ENCODE results near the gene SPEG. TPM values are rescaled to one million over a fixed set of nuclear protein-coding genes. Genes with fewer than 3 reads are reported as not detected.
A peak's percentile ranks its signal among the peaks of the same experiment; 100 is the strongest.

Gene SPEG
- total RNA-seq (100 to 1,000 TPM; 261 to 453 TPM), polyA plus RNA-seq (1,000 to 10,000 TPM in 1 of 2 donors, 10 to 100 TPM in 1; 81.6 to 1,108 TPM)
- long read RNA-seq, donor 1, transcript SPEG-203 (5 exons, 1,457 nt), result major isoform, 31 of 220 reads
- long read RNA-seq, donor 1, transcript SPEG-218 (4 exons, 1,888 nt), result minor isoform, 11 of 220 reads
- long read RNA-seq, donor 1, partial matches to known transcripts, result 99 of 220 reads
- long read RNA-seq, donor 1, other reads (novel, unspliced or antisense), result 74 of 220 reads
- long read RNA-seq, donor 2, transcript SPEG-203 (5 exons, 1,457 nt), result major isoform, 5 of 118 reads
- long read RNA-seq, donor 2, partial matches to known transcripts, result 83 of 118 reads
- long read RNA-seq, donor 2, other reads (novel, unspliced or antisense), result 28 of 118 reads

DNA sequence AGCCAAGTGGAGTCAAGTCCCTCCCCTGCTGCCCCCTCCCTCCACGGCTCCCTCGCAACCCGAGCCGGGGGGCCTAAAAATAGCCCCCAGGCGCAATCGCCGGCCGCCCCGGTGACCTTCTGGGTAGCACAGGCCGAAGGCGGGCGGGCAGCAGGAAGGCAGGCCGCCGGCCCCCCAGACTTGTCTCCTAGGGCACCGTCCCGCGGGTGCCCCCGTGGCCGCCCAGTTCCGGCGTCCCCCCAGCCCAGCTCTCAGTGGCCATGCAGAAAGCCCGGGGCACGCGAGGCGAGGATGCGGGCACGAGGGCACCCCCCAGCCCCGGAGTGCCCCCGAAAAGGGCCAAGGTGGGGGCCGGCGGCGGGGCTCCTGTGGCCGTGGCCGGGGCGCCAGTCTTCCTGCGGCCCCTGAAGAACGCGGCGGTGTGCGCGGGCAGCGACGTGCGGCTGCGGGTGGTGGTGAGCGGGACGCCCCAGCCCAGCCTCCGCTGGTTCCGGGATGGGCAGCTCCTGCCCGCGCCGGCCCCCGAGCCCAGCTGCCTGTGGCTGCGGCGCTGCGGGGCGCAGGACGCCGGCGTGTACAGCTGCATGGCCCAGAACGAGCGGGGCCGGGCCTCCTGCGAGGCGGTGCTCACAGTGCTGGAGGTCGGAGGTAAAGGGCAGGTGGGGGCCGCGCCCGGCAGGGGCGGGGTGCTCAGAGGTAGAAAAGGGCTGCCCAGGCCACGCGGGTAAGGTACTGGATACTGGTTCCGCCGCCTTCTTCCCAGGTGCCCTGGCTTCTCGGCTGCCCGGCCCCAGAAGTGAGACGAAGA, at the start of gene SPEG:
SPEG (plus strand) TSS at position 126 of the 808 bp plus-strand sequence; CDS start at position 261, 135 bp downstream.
- H3K4me3 ChIP-seq (ENCODE audit: low read length in 2 of 2), result no peak within 1 kb of the TSS
- intact Hi-C loops (cut with DNase I), result no loop called here
- H3K27me3 ChIP-seq (ENCODE audit: control insufficient read depth in 1 of 2, insufficient read depth in 2 of 2, low read length in 1 of 2), result no peaks in the 10 kb centered on the region
- 21% methylated on average over 65 to 77 of the region's 77 CpGs for WGBS, 2 donors
- H3K27ac ChIP-seq (ENCODE audit: low read depth in 1 of 2, low read length in 2 of 2), result peak within 1 kb of the TSS in 1 of 2 donors; percentile 54
- ATAC-seq (ENCODE audit: low FRiP score), result no peak
- peak in 1 of 2 donors; percentile 79 for DNase-seq
- no peaks in the 10 kb centered on the region for H3K9me3 ChIP-seq (ENCODE audit: control insufficient read depth, low read length)
- H3K36me3 ChIP-seq (ENCODE audit: control insufficient read depth in 1 of 2, insufficient read depth in 2 of 2, low read length in 1 of 2), result no peaks in the 10 kb centered on the region
- peaks cover 0 to 4% of the 10 kb centered on the region in 2 donors for H3K4me1 ChIP-seq (ENCODE audit: control insufficient read depth in 1 of 2, insufficient read depth in 2 of 2, low read length in 2 of 2)

GRCh38 chr2:219384859-219385258, 49.8 kb upstream of the SPEG start:
- H3K36me3 ChIP-seq (ENCODE audit: control insufficient read depth in 1 of 2, insufficient read depth in 2 of 2, low read length in 1 of 2), result peaks cover 0 to 4% of the 10 kb centered on the region in 2 donors
- ATAC-seq (ENCODE audit: low FRiP score), result no peak

GRCh38 chr2:219385958-219386520, 48.6 kb upstream of the SPEG start:
- no peaks in the 10 kb centered on the region for H3K4me1 ChIP-seq (ENCODE audit: control insufficient read depth in 1 of 2, insufficient read depth in 2 of 2, low read length in 2 of 2)
- 93 to 96% methylated on average over 19 of the region's 19 CpGs for whole genome bisulfite sequencing, 2 donors
- H3K9me3 ChIP-seq (ENCODE audit: control insufficient read depth, low read length), result no peaks in the 10 kb centered on the region
- H3K27ac ChIP-seq (ENCODE audit: low read depth in 1 of 2, low read length in 2 of 2), result no peak overlapping the region
- H3K36me3 ChIP-seq (ENCODE audit: control insufficient read depth in 1 of 2, insufficient read depth in 2 of 2, low read length in 1 of 2), result peaks cover 0 to 4% of the 10 kb centered on the region in 2 donors
- intact Hi-C loops (cut with DNase I), result loop anchor here (5.0 to 10.0 kb wide), 3 partner anchors 209 to 256 kb away; partner anchors contain the start of genes CNPPD1 (in 2 of the 2), RETREG2 (in 2 of the 2) and SLC23A3 (in 1 of the 2)
- peak in 1 of 2 donors; percentile 77 for DNase-seq
- no peak for ATAC-seq (ENCODE audit: low FRiP score)
- no peaks in the 10 kb centered on the region for H3K27me3 ChIP-seq (ENCODE audit: control insufficient read depth in 1 of 2, insufficient read depth in 2 of 2, low read length in 1 of 2)
- H3K4me3 ChIP-seq (ENCODE audit: low read length in 2 of 2), result no peak overlapping the region

More at GRCh38 chr2:219384859-219385258, 49.8 kb upstream of the SPEG start:
- Histone ChIP-seq H3K9me3 (ENCODE audit: control insufficient read depth, low read length) (no peaks in the 10 kb centered on the region), H3K4me1 (ENCODE audit: control insufficient read depth in 1 of 2, insufficient read depth in 2 of 2, low read length in 2 of 2) (no peaks in the 10 kb centered on the region), H3K27me3 (ENCODE audit: control insufficient read depth in 1 of 2, insufficient read depth in 2 of 2, low read length in 1 of 2) (no peaks in the 10 kb centered on the region), H3K4me3 (ENCODE audit: low read length in 2 of 2) (no peak overlapping the region), H3K27ac (ENCODE audit: low read depth in 1 of 2, low read length in 2 of 2) (no peak overlapping the region)
- no peak for DNase-seq
- WGBS, 2 donors, result 82 to 89% methylated on average over 2 of the region's 2 CpGs
- intact Hi-C loops (cut with DNase I), result loop anchor here (5.0 to 10.0 kb wide), 3 partner anchors 208 to 257 kb away; partner anchors contain the start of genes CNPPD1 (in 2 of the 2), RETREG2 (in 2 of the 2) and SLC23A3 (in 1 of the 2)

GRCh38 chr2:219386532-219387280, 47.9 kb upstream of the SPEG start:
- no peak for DNase-seq
- Histone ChIP-seq H3K27me3 (ENCODE audit: control insufficient read depth in 1 of 2, insufficient read depth in 2 of 2, low read length in 1 of 2) (no peaks in the 10 kb centered on the region), H3K36me3 (ENCODE audit: control insufficient read depth in 1 of 2, insufficient read depth in 2 of 2, low read length in 1 of 2) (peaks cover 0 to 1% of the 10 kb centered on the region in 2 donors), H3K27ac (ENCODE audit: low read depth in 1 of 2, low read length in 2 of 2) (peak overlapping the region in 1 of 2 donors; percentile 76), H3K4me3 (ENCODE audit: low read length in 2 of 2) (peak overlapping the region; percentile 86 to 91), H3K9me3 (ENCODE audit: control insufficient read depth, low read length) (no peaks in the 10 kb centered on the region), H3K4me1 (ENCODE audit: control insufficient read depth in 1 of 2, insufficient read depth in 2 of 2, low read length in 2 of 2) (no peaks in the 10 kb centered on the region)
- WGBS, 2 donors, result 31 to 33% methylated on average over 16 to 19 of the region's 19 CpGs
- ATAC-seq (ENCODE audit: low FRiP score), result no peak
- intact Hi-C loops (cut with DNase I), result loop anchor here (5.0 to 10.0 kb wide), 3 partner anchors 209 to 256 kb away; partner anchors contain the start of genes CNPPD1 (in 2 of the 2), RETREG2 (in 2 of the 2) and SLC23A3 (in 1 of the 2)

DNA sequence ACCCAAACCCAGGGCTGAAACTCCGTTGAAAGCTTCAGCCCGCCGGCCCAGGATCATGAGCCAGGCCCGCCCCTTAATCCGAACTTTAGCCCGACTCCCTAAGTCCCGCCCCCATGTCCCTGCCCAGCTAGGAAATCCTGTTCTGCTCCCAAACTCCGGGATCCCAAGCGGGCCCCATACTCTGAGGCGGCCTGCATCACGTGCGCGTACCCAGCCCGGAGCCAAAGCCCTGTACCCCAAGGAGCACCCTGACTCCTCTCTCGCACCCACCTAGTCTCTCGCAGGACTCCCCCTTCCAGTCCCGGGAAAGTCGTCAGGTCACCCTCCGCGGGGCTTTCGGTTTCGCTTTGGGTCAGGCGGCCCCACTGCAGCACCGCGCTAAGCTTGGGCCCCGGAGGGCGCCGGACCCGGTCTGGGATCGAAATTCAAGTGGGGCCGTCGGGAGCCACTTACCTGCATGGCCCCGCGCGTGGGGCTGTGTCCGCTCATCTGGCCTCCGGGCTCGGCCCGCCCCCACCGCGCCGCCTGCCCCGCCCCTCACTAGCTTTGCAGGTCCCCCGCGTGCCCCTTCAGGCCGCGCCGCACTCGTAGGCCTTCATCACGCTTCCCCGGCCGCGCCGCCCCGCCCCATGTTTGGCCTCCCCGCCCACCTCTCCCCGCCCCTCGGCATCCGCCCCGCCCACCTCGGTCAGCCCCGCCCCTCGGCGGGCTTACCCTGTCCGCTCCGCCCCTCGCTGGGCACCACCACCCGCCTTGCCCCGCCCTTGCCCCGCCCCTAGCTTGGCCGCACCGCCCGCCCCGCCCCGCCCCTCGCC, 47.1 kb upstream of the SPEG start, which contains the start of gene DNPEP:
DNPEP (minus strand) TSS at position 607 of the 815 bp plus-strand sequence; CDS start at position 489, 118 bp downstream.
- 0 to 1% methylated on average over 46 to 75 of the region's 76 CpGs for WGBS, 2 donors
- ATAC-seq (ENCODE audit: low FRiP score) (peak; percentile 90), DNase-seq (peak; percentile 95 to 98)
- Histone ChIP-seq H3K36me3 (ENCODE audit: control insufficient read depth in 1 of 2, insufficient read depth in 2 of 2, low read length in 1 of 2) (no peaks in the 10 kb centered on the region), H3K4me3 (ENCODE audit: low read length in 2 of 2) (peak within 1 kb of the TSS; percentile 86 to 91), H3K27me3 (ENCODE audit: control insufficient read depth in 1 of 2, insufficient read depth in 2 of 2, low read length in 1 of 2) (no peaks in the 10 kb centered on the region), H3K27ac (ENCODE audit: low read depth in 1 of 2, low read length in 2 of 2) (peak within 1 kb of the TSS in 1 of 2 donors; percentile 76), H3K9me3 (ENCODE audit: control insufficient read depth, low read length) (no peaks in the 10 kb centered on the region), H3K4me1 (ENCODE audit: control insufficient read depth in 1 of 2, insufficient read depth in 2 of 2, low read length in 2 of 2) (no peaks in the 10 kb centered on the region)
- intact Hi-C loops (cut with DNase I), result loop anchor here (5.0 to 10.0 kb wide), 3 partner anchors 210 to 255 kb away; partner anchors contain the start of genes CNPPD1 (in 2 of the 2), RETREG2 (in 2 of the 2) and SLC23A3 (in 1 of the 2)

- no peaks in the 10 kb centered on the region for H3K9me3 ChIP-seq (ENCODE audit: control insufficient read depth, low read length)
- no peak overlapping the region for H3K4me3 ChIP-seq (ENCODE audit: low read length in 2 of 2)
- H3K27ac ChIP-seq (ENCODE audit: low read depth in 1 of 2, low read length in 2 of 2), result peak overlapping the region in 1 of 2 donors; percentile 7
- no peaks in the 10 kb centered on the region for H3K36me3 ChIP-seq (ENCODE audit: control insufficient read depth in 1 of 2, insufficient read depth in 2 of 2, low read length in 1 of 2)
- intact Hi-C loops (cut with DNase I), result loop anchor here (5.0 to 10.0 kb wide), 3 partner anchors 211 to 254 kb away; partner anchors contain the start of genes CNPPD1 (in 2 of the 2), RETREG2 (in 2 of the 2) and SLC23A3 (in 1 of the 2)
- DNase-seq, result peak; percentile 99 to 100
- no peaks in the 10 kb centered on the region for H3K4me1 ChIP-seq (ENCODE audit: control insufficient read depth in 1 of 2, insufficient read depth in 2 of 2, low read length in 2 of 2)
- 1 to 2% methylated on average over 46 to 78 of the region's 78 CpGs for WGBS, 2 donors
- no peaks in the 10 kb centered on the region for H3K27me3 ChIP-seq (ENCODE audit: control insufficient read depth in 1 of 2, insufficient read depth in 2 of 2, low read length in 1 of 2)
- ATAC-seq (ENCODE audit: low FRiP score), result peak; percentile 94
Measured at GRCh38 chr2:219388121-219388906, 46.3 kb upstream of the SPEG start.

DNA sequence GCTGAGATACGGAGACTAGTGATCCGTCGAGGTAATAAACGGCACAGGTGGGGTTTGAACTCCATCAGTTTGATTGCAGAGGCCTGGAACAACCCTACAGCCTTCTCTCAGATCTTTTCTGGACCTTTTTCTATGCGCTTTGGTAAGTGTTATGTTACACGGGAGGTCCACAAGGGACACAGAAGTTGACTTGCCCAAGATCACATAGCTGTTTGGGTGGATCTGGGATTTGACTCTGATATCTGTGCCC, 45.8 kb upstream of the SPEG start:
- intact Hi-C loops (cut with DNase I), result loop anchor here (5.0 to 10.0 kb wide), 3 partner anchors 212 to 253 kb away; partner anchors contain the start of genes CNPPD1 (in 2 of the 2), RETREG2 (in 2 of the 2) and SLC23A3 (in 1 of the 2)
- ATAC-seq (ENCODE audit: low FRiP score) (no peak), DNase-seq (no peak)
- no peaks in the 10 kb centered on the region for H3K27me3 ChIP-seq (ENCODE audit: control insufficient read depth in 1 of 2, insufficient read depth in 2 of 2, low read length in 1 of 2)
- H3K9me3 ChIP-seq (ENCODE audit: control insufficient read depth, low read length), result no peaks in the 10 kb centered on the region
- 53% methylated on average over 6 of the region's 6 CpGs for WGBS, 2 donors
- H3K4me3 ChIP-seq (ENCODE audit: low read length in 2 of 2), result no peak overlapping the region
- no peaks in the 10 kb centered on the region for H3K36me3 ChIP-seq (ENCODE audit: control insufficient read depth in 1 of 2, insufficient read depth in 2 of 2, low read length in 1 of 2)
- no peaks in the 10 kb centered on the region for H3K4me1 ChIP-seq (ENCODE audit: control insufficient read depth in 1 of 2, insufficient read depth in 2 of 2, low read length in 2 of 2)
- peak overlapping the region in 1 of 2 donors; percentile 7 for H3K27ac ChIP-seq (ENCODE audit: low read depth in 1 of 2, low read length in 2 of 2)
